Mesodermal cell (in vitro differentiated cells): ENCODE results near the gene TBKBP1.

Source experiments
- H3K27ac ChIP-seq: 2 replicates; pipeline ENCODE4 v1.7.0; 2013; ENCODE audit warnings: mild to moderate bottlenecking, low read depth, low read length, moderate library complexity; ENCODE audit not compliant: severe bottlenecking
- H3K36me3 ChIP-seq: 2 replicates; pipeline ENCODE4 v1.7.1; 2013; ENCODE audit warnings: mild to moderate bottlenecking, low read length, moderate library complexity; ENCODE audit not compliant: control insufficient read depth, insufficient read depth
- H3K4me1 ChIP-seq: one replicate; pipeline ENCODE4 v1.7.1; 2013; ENCODE audit warnings: mild to moderate bottlenecking, low read length; ENCODE audit not compliant: insufficient read depth, control insufficient read depth, poor library complexity, severe bottlenecking
- H3K4me3 ChIP-seq: 2 replicates; pipeline ENCODE4 v1.7.0; 2013; ENCODE audit warnings: low read length, control low read depth, mild to moderate bottlenecking; ENCODE audit not compliant: insufficient read depth, poor library complexity, severe bottlenecking; ENCODE audit errors: extremely low read depth
- H3K9me3 ChIP-seq: 2 replicates; pipeline ENCODE4 v1.7.1; 2013; ENCODE audit warnings: mild to moderate bottlenecking, low read length, moderate library complexity; ENCODE audit not compliant: control insufficient read depth
- WGBS, 2 experiments: methylation state at CpG; one replicate each; pipeline ENCODE4 v1.1.5; 2013; ENCODE audit warnings: missing lambda C conversion rate in 2 of 2; ENCODE audit not compliant: insufficient coverage in 2 of 2; 5-methylcytosine and 5-hydroxymethylcytosine counted together

The TBKBP1 gene

DNA sequence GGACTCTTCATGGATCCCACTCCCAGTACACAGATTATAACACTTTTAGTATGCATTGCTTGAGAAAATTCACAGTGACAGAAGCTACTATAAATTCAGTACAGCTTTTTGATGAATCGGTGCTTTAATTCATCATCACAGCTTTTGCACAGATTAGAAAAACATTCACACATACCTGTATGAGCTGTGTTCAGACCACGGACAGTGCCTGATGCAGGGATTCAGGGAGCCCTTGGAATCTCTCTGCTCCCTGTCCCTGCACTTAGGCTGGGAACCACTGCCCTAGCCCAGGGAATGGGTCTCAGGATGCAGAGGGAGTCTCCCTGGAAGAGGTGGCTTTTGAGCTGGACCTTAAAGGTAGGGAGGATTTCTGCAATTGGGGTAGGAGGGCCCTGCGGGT is 13.9 kb downstream of the TBKBP1 start:
- H3K4me3 ChIP-seq: no peak overlapping the region
- peaks cover 33% of the 10 kb centered on the region for H3K36me3 ChIP-seq
- WGBS, 2 experiments: 86% methylated on average over 2 of the region's 3 CpGs; no CpG with 5 or more reads in 1 of the 2 experiments
- no peak overlapping the region for H3K27ac ChIP-seq
- H3K4me1 ChIP-seq: peaks cover 10% of the 10 kb centered on the region
- no peaks in the 10 kb centered on the region for H3K9me3 ChIP-seq

DNA sequence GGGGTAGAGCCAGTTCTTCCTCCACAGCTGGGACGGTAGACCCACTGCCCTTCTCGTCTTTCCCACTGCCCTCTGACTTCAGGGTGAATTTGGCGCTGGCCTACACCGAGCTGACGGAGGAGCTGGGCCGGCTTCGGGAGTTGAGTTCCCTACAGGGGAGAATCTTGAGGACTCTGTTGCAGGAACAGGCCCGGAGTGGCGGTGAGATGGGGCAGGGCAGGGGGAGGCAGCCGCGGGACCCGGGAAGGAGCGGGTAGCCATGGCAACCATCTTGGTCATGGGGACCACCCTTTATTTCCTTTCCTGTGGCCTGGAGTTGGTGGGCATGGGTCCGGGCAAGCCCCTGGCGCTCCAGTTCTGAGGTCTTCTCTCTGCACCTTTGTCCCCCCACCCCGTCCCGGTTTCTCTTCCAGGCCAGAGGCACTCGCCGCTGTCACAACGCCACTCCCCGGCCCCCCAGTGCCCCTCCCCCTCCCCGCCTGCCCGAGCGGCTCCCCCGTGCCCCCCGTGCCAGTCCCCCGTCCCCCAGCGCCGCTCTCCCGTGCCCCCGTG is 14.4 kb downstream of the TBKBP1 start:
- Histone ChIP-seq H3K4me1 (peaks cover 10% of the 10 kb centered on the region), H3K27ac (no peak overlapping the region), H3K36me3 (peaks cover 31% of the 10 kb centered on the region), H3K9me3 (no peaks in the 10 kb centered on the region), H3K4me3 (no peak overlapping the region)
- WGBS, 2 experiments: 58 to 59% methylated on average over 7 to 15 of the region's 31 CpGs

DNA sequence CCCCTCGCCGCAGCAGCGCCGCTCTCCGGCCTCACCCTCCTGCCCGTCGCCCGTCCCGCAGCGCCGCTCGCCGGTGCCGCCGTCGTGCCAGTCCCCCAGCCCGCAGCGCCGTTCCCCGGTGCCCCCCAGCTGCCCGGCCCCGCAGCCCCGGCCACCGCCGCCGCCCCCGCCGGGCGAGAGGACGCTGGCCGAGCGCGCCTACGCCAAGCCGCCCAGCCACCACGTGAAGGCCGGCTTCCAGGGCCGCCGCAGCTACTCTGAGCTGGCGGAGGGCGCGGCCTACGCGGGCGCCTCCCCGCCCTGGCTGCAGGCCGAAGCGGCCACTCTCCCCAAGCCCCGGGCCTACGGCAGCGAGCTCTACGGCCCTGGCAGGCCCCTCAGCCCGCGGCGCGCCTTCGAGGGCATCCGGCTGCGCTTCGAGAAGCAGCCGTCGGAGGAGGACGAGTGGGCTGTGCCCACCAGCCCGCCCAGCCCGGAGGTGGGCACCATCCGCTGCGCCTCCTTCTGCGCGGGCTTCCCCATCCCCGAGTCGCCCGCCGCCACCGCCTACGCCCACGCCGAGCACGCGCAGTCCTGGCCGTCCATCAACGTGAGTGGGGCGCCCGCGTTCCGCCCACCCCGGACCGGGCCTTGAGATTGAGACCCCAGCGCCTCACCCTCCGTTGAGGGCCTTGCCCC is 15.0 kb downstream of the TBKBP1 start:
- no peaks in the 10 kb centered on the region for H3K9me3 ChIP-seq
- peaks cover 28% of the 10 kb centered on the region for H3K36me3 ChIP-seq
- H3K27ac ChIP-seq: no peak overlapping the region
- 71 to 73% methylated on average over 48 to 78 of the region's 89 CpGs for WGBS, 2 experiments
- no peak overlapping the region for H3K4me3 ChIP-seq
- H3K4me1 ChIP-seq: peaks cover 10% of the 10 kb centered on the region

DNA sequence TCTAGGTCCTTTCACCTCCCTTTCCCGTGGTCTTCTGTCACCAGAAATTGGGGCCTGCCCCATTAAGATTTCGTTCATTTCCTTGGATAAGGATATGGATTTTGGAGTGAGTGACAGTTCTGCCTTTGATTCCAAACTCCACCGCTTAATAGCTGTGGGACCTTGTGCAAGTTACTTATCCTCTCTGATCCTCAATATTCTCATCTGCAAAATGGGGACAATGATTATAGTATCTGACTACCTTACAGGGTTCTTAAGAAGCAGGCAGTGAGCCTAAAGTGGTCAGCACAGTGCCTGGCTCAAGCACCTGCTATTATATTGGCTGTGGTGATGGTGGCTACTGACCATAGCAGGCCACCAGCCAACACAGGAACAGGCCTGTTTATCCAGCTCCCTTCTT is 15.6 kb downstream of the TBKBP1 start:
- no peak overlapping the region for H3K4me3 ChIP-seq
- H3K36me3 ChIP-seq: peaks cover 28% of the 10 kb centered on the region
- WGBS, 2 experiments: 100% methylated on average over 1 to 2 of the region's 3 CpGs
- H3K27ac ChIP-seq: no peak overlapping the region
- H3K4me1 ChIP-seq: peaks cover 10% of the 10 kb centered on the region
- H3K9me3 ChIP-seq: no peaks in the 10 kb centered on the region

DNA sequence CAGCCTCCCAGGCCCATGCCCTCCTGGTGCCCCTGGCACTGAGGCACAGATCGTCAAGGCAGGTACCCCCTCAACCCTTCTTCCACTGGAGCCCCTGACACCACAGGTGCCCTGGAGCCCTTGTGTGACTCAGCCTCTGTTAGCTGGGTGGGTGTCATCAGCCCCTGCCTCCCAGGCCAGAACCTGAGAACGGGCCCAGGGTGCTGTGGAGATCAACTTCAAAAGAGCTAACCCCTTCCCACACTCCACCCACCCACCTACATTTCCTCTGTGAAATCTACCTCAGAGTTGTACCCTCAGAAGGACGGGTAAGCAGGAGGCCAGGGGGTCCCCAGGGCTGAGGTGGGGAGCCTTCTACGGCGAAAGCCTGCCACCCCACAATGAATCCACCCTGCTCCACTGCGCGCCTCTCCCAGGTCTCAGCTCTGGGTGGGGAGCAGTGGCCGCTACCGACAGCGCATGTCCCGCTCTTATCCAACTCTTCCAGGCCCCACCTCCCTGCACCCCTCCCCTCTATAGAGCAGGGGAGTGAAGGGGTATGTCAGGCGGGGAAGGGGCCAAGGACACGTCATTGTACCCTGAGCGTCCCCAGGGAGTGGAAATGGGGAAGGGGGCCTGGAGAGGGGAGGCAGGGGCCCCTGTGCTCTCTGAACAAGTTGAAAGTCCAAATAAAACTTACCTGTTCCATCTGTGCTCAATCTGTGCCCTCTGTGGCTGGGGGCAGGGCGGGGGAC is 17.6 kb downstream of the TBKBP1 start:
- Histone ChIP-seq H3K36me3 (peaks cover 26% of the 10 kb centered on the region), H3K9me3 (no peaks in the 10 kb centered on the region), H3K27ac (no peak overlapping the region), H3K4me1 (no peaks in the 10 kb centered on the region), H3K4me3 (no peak overlapping the region)
- WGBS, 2 experiments: 95 to 98% methylated on average over 7 to 11 of the region's 15 CpGs

DNA sequence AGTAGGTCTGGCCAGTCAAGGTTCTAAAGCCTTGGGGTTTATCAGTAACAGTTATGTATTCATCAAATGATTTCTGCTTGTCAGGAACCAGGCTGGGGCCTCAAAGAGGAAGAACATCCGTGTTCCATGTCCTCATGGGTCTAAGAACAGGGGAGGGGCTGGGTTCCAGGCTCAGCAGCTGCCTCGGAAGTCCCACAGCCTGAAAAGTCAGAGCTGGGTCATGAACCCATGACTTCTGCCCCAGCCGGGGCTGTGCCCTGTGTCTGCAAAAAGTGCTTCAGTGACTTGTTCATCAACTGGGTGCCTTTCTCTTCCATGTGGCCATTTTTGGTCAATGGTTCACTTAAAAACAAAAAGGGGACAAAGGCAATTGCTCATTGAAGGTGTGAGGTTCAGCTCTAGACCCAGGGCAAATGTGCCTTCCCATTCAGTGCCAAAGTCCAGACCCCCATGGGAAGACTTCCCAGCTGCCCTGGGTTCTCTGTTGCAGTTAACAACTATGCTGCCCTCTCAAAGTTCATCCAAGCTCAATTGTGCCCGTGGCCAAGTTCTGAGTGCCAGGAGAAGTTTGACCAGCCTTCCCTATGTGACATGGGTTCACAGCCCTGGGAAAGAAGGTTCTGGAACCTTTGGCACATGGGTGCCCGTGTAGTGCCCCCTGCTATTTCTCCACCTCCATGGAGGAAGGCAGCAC is 18.5 kb downstream of the TBKBP1 start:
- Histone ChIP-seq H3K9me3 (no peaks in the 10 kb centered on the region), H3K4me3 (no peak overlapping the region), H3K36me3 (peaks cover 26% of the 10 kb centered on the region), H3K27ac (no peak overlapping the region), H3K4me1 (no peaks in the 10 kb centered on the region)
- 82 to 98% methylated on average over 4 of the region's 5 CpGs for WGBS, 2 experiments

DNA sequence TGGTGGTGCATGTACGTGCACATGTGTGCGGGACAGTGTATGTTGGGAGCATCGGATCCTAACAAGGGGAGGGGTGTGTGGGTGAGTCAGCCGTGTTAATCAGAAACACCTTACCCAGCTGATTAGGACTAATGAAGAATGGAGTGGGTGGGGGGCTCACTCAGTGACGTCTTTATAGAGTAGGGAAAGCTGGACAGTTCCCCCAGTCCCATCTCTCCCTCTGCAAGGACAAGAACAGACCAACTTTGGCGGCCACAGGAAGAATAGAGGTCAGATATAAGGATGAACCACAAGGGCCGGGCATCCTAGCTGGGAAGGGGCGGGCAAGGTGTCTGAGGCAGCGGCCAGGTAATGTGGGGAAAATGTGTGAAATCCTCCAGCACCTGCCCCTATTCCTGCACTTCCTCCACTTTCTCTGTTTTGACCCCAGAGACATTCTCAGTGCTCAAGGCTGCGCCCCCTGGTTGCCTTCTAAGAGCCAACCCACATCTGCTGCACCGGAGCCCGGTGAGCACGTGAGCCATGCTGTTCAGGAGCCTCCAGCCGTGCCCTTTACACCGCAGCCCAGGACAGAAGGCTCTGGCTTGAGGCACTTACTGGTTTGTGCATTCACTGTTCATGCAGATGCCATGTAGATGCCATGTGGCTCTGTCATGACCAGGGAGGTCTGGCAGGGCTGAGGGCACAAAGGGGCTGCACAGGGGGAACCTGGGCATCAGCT is 20.2 kb downstream of the TBKBP1 start:
- 62 to 67% methylated on average over 11 to 12 of the region's 15 CpGs for WGBS, 2 experiments

DNA sequence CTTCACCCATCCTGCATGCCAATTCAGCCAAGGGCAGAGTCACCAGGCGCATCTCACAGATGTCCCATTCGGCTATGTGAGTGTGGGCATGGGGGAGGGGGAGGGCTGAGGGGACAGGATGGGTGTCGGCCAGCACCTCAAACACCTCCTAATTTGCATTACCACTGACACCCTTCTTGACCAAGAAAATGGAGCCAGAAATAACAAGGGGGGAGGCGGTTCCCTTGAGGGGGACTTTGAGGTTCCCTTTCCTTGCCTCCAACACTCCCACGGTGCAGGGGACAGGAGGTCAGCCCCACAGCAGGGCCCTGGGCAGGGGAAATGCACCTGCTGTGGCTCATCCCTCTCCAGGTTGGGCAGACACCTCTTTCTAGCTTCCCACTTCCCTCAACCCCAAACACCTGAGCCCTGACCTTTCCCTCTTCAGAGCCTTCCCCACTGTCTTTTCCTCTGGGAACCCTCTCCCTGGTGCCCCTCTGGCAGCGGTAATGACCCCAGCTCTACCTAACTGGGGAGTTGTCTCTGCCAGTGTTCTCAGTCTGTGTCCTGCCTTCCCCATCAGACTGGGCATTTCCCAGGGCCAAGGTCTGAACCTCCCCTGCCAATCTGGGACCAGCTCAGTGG is 20.9 kb downstream of the TBKBP1 start:
- 74 to 85% methylated on average over 3 of the region's 6 CpGs for WGBS, 2 experiments
- H3K36me3 ChIP-seq: peaks cover 16% of the 10 kb centered on the region
- no peaks in the 10 kb centered on the region for H3K9me3 ChIP-seq
- peaks cover 8% of the 10 kb centered on the region for H3K4me1 ChIP-seq
- H3K27ac ChIP-seq: no peak overlapping the region
- no peak overlapping the region for H3K4me3 ChIP-seq

More for the DNA sequence above, 20.2 kb downstream of the TBKBP1 start:
- no peak overlapping the region for H3K4me3 ChIP-seq
- no peaks in the 10 kb centered on the region for H3K9me3 ChIP-seq
- no peak overlapping the region for H3K27ac ChIP-seq
- peaks cover 3% of the 10 kb centered on the region for H3K4me1 ChIP-seq
- peaks cover 24% of the 10 kb centered on the region for H3K36me3 ChIP-seq

DNA sequence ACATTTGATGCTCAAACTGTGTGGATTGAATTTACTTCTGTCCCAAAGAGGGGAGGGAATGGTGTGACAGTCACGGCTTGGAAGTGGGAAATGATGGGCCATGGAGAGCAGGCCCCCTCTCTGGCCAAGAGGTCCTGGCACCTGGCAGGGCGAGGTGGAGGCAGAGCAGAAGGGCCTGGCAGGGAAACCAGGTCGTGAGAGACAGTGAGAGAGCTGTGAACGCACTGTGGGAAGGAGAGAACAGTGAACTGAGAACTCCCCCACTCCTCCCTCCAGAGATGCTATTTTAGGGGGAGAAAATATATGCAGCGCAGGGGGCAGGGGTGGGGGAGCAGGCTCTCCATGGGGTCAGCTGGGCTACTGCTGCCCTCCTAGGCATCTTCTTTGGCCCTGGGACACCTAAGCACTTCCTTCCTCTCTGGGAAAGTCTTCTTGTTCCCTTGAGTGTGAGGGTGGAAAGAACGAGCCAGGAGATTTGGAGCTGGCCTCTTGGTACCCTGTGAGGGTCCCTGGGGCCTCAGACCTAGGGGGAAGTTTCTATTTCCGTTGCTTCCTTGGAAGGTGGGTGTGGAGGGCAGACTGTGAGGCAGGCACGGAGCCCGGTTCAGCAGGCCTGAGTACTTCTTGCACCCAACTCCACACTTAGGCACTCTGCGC is 21.8 kb downstream of the TBKBP1 start:
- Histone ChIP-seq H3K9me3 (no peaks in the 10 kb centered on the region), H3K4me1 (peaks cover 10% of the 10 kb centered on the region)
- 82 to 84% methylated on average over 2 to 4 of the region's 10 CpGs for WGBS, 2 experiments

More for the DNA sequence above, 21.8 kb downstream of the TBKBP1 start:
- Histone ChIP-seq H3K36me3 (peaks cover 8% of the 10 kb centered on the region), H3K27ac (no peak overlapping the region), H3K4me3 (no peak overlapping the region)
